Activated naive CD4-positive, alpha-beta T cell treated with anti-CD3 and anti-CD28 coated beads, Interleukin-2, amount 10 ng/mL, durations not matched to agents 7 days and 5 days (primary cell): Measurements from ENCODE around the gene NUDT3.
"Not testable (repeated sequence)": the region's sequence is repeated elsewhere in the genome, so short reads cannot be mapped to it uniquely, and the experiment has no call there.

Experiments used
- CTCF ChIA-PET: fragments of 350-600 bp; sonication (Branson Sonifier 250); formaldehyde crosslinking; loops from one replicate; lab custom pipeline; 2021; ENCODE audit warnings: antibody characterized with exemption; lab: Charles Lee
- DNase-seq: peaks from one replicate; pipeline ENCODE4 v3.0.0-alpha.2; 2020
- H3K27ac Mint-ChIP-seq: one replicate; pipeline ENCODE4 v1.8.0; 2021; ENCODE audit warnings: mild to moderate bottlenecking, moderate library complexity, mixed read lengths
- H3K27me3 Mint-ChIP-seq: one replicate; pipeline ENCODE4 v1.8.0; 2021; ENCODE audit warnings: mild to moderate bottlenecking, mixed read lengths
- H3K36me3 Mint-ChIP-seq: one replicate; pipeline ENCODE4 v1.8.0; 2021; ENCODE audit warnings: mixed read lengths
- H3K4me1 Mint-ChIP-seq: one replicate; pipeline ENCODE4 v1.8.0; 2021; ENCODE audit warnings: mixed read lengths
- H3K4me3 Mint-ChIP-seq: one replicate; pipeline ENCODE4 v1.8.0; 2021; ENCODE audit warnings: mild to moderate bottlenecking, moderate library complexity, mixed read lengths
- H3K9me3 Mint-ChIP-seq: one replicate; pipeline ENCODE4 v1.8.0; 2021; ENCODE audit warnings: mixed read lengths

NUDT3 gene

DNA sequence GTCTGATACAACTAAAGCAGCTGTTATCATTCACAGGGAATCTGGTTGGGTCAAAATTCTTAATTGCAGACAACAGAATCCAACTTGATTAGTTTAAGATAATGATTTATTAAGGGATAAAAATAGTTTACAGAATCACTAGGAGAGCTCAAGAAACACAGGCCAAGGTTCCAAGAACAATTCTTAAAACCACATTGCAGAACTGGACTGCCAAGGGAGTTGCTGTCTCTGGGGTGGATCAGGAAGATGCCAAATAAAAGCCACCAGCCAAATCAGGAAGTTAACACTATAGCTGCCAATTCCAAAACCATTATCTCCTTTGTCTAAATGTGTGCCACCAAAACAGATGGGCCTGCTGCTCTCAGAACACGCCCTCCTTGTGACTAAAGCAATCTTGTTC is 53.7 kb downstream of the NUDT3 start:
- peaks cover 20% of the 10 kb centered on the region for H3K4me1 Mint-ChIP-seq
- no peak for DNase-seq
- no peak overlapping the region for H3K27ac Mint-ChIP-seq
- no peaks in the 10 kb centered on the region for H3K27me3 Mint-ChIP-seq
- CTCF ChIA-PET = no interaction called here
- H3K4me3 Mint-ChIP-seq = no peak overlapping the region
- no peaks in the 10 kb centered on the region for H3K9me3 Mint-ChIP-seq
- H3K36me3 Mint-ChIP-seq = no peaks in the 10 kb centered on the region

- Mint-ChIP-seq H3K9me3 (no peaks in the 10 kb centered on the region), H3K4me1 (peaks cover 17% of the 10 kb centered on the region), H3K4me3 (no peak overlapping the region), H3K27me3 (no peaks in the 10 kb centered on the region), H3K36me3 (peaks cover 2% of the 10 kb centered on the region), H3K27ac (no peak overlapping the region)
- no peak for DNase-seq
- CTCF ChIA-PET = no interaction called here
Observed at GRCh38 chr6:34338377-34338776, 54.1 kb downstream of the NUDT3 start.

GRCh38 chr6:34334796-34335416 is 57.6 kb downstream of the NUDT3 start:
- Mint-ChIP-seq H3K9me3 (no peaks in the 10 kb centered on the region), H3K4me3 (no peak overlapping the region), H3K4me1 (peaks cover 17% of the 10 kb centered on the region), H3K36me3 (peaks cover 6% of the 10 kb centered on the region), H3K27ac (no peak overlapping the region), H3K27me3 (no peaks in the 10 kb centered on the region)
- DNase-seq = no peak
- CTCF ChIA-PET = interaction anchor here (0.6 kb wide), 1 partner anchor 55 kb away, joined by 4 read pairs; no protein-coding TSS in a partner anchor

GRCh38 chr6:34333858-34334257 is 58.6 kb downstream of the NUDT3 start:
- CTCF ChIA-PET = interaction anchor here (0.7 kb wide), 1 partner anchor 84 kb away, joined by 3 read pairs; no protein-coding TSS in a partner anchor
- no peak for DNase-seq
- H3K27me3 Mint-ChIP-seq = no peaks in the 10 kb centered on the region
- H3K4me1 Mint-ChIP-seq = peaks cover 17% of the 10 kb centered on the region
- H3K27ac Mint-ChIP-seq = no peak overlapping the region
- no peaks in the 10 kb centered on the region for H3K9me3 Mint-ChIP-seq
- peaks cover 6% of the 10 kb centered on the region for H3K36me3 Mint-ChIP-seq
- no peak overlapping the region for H3K4me3 Mint-ChIP-seq

DNA sequence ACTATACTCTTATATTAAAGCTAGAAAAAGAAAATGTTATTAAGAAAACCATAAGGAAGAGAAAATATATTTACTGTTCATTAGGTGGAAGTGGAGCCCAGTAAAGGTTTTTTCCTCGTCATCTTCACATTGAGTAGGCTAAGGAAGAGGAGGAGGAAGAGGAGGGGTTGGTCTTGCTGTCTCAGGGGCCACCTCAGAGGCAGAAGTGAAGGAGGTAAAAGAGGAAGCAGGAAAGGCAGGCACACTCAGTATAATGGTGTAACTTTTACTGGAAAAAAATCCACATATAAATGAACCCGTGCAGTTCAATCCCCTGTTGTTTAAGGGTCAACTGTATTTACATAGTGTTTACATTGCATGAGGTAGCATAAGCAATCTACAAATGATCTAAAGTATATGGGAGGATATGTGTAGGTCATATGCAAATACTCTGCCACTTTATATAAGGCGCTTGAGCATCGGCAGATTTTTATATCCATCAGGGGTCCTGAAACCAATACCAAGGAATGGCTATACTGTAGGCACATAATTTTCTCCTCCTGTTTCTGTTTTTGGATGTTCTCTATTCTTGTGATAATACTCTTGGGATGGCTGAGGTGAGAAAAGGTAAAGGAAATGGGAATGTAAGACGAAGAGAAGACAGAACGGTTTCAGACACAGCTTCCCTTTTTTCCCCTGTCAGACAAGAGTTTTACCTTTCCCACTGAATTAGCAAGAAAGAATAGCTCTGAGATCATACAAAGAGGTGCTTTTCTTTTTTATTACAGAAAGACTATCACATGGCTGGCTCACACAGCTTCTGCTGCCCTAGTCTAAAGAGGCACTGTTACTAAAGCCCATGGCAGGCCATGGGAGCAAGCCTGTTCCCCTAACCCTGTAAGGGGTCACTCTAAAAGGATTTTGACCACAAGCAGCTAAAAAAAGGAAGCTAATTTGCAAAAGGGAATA is 59.9 kb downstream of the NUDT3 start:
- Mint-ChIP-seq H3K4me1 (peaks cover 11% of the 10 kb centered on the region), H3K4me3 (no peak overlapping the region), H3K9me3 (no peaks in the 10 kb centered on the region), H3K36me3 (peaks cover 6% of the 10 kb centered on the region), H3K27me3 (no peaks in the 10 kb centered on the region), H3K27ac (no peak overlapping the region)
- CTCF ChIA-PET = no interaction called here
- no peak for DNase-seq

- CTCF ChIA-PET = no interaction called here
- peaks cover 2% of the 10 kb centered on the region for H3K4me1 Mint-ChIP-seq
Observed at GRCh38 chr6:34331371-34332050, 61.0 kb downstream of the NUDT3 start.

DNA sequence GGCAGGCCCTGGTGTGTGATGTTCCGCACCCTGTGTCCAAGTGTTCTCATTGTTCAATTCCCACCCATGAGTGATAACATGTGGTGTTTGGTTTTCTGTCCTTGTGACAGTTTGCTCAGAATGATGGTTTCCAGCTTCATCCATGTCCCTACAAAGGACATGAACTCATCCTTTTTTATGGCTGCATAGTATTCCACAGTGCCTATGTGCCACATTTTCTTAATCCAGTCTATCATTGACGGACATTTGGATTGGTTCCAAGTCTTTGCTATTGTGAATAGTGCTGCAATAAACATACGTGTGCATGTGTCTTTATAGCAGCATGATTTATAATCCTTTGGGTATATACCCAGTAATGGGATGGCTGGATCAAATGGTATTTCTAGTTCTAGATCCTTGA is 62.7 kb downstream of the NUDT3 start:
- DNase-seq, H3K9me3 Mint-ChIP-seq, H3K4me3 Mint-ChIP-seq, H3K36me3 Mint-ChIP-seq, H3K4me1 Mint-ChIP-seq, CTCF ChIA-PET, H3K27ac Mint-ChIP-seq, H3K27me3 Mint-ChIP-seq: not testable (repeated sequence)

More at GRCh38 chr6:34331371-34332050, 61.0 kb downstream of the NUDT3 start:
- no peak for DNase-seq
- Mint-ChIP-seq H3K27me3 (no peaks in the 10 kb centered on the region), H3K4me3 (no peak overlapping the region), H3K27ac (no peak overlapping the region), H3K36me3 (peaks cover 6% of the 10 kb centered on the region), H3K9me3 (no peaks in the 10 kb centered on the region)

DNA sequence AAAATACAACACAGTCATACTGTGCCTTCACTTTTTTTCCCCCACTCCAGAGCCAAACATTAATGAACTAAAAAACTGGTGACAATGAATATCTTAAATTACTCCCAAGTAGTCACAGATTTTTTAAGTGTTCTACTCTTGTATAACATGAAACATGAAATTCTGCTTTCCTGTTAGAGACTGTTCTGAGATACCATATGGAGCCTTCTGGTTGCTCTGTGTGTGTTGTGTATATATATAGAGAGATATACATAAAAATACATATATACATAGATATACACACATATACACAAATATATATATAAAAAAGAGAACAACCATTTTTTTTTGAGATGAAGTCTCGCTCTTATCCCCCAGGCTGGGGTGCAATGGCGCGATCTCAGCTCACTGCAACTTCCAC is 63.5 kb downstream of the NUDT3 start:
- H3K27ac Mint-ChIP-seq = no peak overlapping the region
- no peaks in the 10 kb centered on the region for H3K4me1 Mint-ChIP-seq
- no peaks in the 10 kb centered on the region for H3K27me3 Mint-ChIP-seq
- H3K4me3 Mint-ChIP-seq = no peak overlapping the region
- DNase-seq = no peak
- H3K9me3 Mint-ChIP-seq = no peaks in the 10 kb centered on the region
- H3K36me3 Mint-ChIP-seq = peaks cover 6% of the 10 kb centered on the region
- CTCF ChIA-PET = no interaction called here

GRCh38 chr6:34327313-34328205 is 64.9 kb downstream of the NUDT3 start:
- H3K27ac Mint-ChIP-seq, H3K36me3 Mint-ChIP-seq, DNase-seq, H3K4me3 Mint-ChIP-seq, H3K9me3 Mint-ChIP-seq, H3K4me1 Mint-ChIP-seq, CTCF ChIA-PET, H3K27me3 Mint-ChIP-seq: not testable (repeated sequence)

DNA sequence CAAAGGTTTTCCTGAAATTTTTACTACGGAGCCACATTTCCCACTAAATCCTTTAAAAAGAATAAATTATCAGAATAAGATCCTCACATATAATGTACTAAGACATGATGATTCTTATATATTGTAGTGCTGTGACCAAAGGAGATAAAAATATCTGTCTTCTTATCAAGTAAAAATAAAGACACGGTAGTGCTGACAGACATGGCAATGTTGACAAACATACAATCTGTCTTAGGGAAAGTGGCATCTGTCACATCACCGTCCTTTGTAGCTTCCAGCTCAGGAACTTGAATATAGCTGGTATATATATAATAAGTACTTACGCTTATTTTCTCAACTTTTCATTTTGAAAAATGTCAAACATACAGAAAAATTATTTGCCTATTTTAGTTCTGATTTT is 66.8 kb downstream of the NUDT3 start:
- H3K4me1 Mint-ChIP-seq = no peaks in the 10 kb centered on the region
- H3K4me3 Mint-ChIP-seq = no peak overlapping the region
- H3K27ac Mint-ChIP-seq = no peak overlapping the region
- CTCF ChIA-PET = no interaction called here
- peaks cover 3% of the 10 kb centered on the region for H3K36me3 Mint-ChIP-seq
- H3K9me3 Mint-ChIP-seq = no peaks in the 10 kb centered on the region
- H3K27me3 Mint-ChIP-seq = no peaks in the 10 kb centered on the region
- DNase-seq = no peak

DNA sequence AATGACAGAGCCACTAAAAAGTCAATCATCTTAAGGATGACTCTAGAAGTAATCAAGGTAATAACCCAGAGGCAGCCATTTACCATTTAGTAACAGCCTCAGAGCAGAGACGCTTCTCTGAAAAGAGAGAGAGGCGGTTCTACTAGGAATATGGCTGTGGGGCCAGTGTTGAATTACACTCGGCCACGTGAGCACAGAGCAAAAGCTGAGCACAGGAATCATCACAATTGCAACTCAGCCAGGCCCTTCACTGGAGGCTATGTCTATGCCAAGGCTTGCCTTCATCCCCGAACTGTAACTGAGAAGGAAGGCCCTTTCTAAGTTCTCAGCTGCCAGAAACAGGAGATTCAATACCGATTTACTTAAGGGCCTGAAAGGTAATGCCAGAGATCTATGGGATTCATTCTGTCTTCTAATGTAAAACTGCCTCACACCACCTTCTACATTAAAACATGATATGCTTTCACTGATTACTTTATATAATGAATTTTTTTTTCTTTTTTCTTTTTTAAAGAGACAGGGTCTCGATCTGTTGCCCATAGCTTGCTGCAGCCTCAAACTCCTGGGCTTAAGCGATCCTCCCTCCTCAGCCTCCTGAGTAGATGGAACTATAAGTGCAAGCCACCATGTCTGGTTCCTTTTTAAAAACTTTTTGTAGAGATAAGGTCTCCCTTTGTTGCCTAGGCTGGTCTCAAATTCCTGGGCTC is 67.6 kb downstream of the NUDT3 start:
- DNase-seq = no peak
- H3K4me3 Mint-ChIP-seq = no peak overlapping the region
- CTCF ChIA-PET = no interaction called here
- H3K9me3 Mint-ChIP-seq = no peaks in the 10 kb centered on the region
- H3K27ac Mint-ChIP-seq = no peak overlapping the region
- H3K4me1 Mint-ChIP-seq = no peaks in the 10 kb centered on the region
- H3K36me3 Mint-ChIP-seq = no peaks in the 10 kb centered on the region
- no peaks in the 10 kb centered on the region for H3K27me3 Mint-ChIP-seq

DNA sequence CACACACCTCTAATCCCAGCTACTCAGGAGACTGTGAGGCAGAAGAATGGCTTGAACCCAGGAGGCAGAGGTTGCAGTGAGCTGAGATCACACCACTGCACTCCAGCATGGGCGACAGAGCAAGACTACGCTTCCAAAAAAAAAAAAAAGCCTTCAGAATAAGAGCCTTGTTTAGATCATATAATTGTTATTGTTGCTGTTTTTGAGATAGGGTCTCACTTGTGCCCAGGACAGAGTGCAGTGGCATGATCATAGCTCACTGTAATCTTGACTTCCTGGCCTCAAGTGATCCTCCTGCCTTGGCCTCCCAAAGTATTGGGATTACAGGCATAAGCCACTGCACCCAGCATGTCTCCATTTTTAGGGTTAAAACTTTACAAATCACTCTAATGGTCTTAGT is 68.2 kb downstream of the NUDT3 start:
- CTCF ChIA-PET, H3K4me3 Mint-ChIP-seq, DNase-seq, H3K36me3 Mint-ChIP-seq, H3K9me3 Mint-ChIP-seq, H3K27me3 Mint-ChIP-seq, H3K4me1 Mint-ChIP-seq, H3K27ac Mint-ChIP-seq: not testable (repeated sequence)

GRCh38 chr6:34323300-34323699 is 69.2 kb downstream of the NUDT3 start:
- Mint-ChIP-seq H3K27me3 (no peaks in the 10 kb centered on the region), H3K27ac (no peak overlapping the region), H3K4me3 (no peak overlapping the region), H3K4me1 (peaks cover 3% of the 10 kb centered on the region), H3K9me3 (no peaks in the 10 kb centered on the region), H3K36me3 (no peaks in the 10 kb centered on the region)
- DNase-seq = no peak
- CTCF ChIA-PET = no interaction called here
